Tibial nerve (tissue), 4 donors: ENCODE data around the gene GINS3. TPM values are rescaled to one million over a fixed set of nuclear protein-coding genes. Genes with fewer than 3 reads are reported as not detected.

Source experiments
- DNase-seq, 2 donors: peaks; one replicate each; pipeline ENCODE4 v3.0.0-alpha.2; 2019; ENCODE audit warnings: low spot score in 2 of 2
- H3K27ac ChIP-seq, 4 donors: fragments of 200-600 bp; sonication (generic) in 3 of 4; one replicate each; pipeline ENCODE4 v1.5.1; 2017 to 2019; ENCODE audit warnings: mild to moderate bottlenecking in 1 of 4
- H3K27me3 ChIP-seq, 2 donors: fragments of 200-600 bp; sonication (generic) in 1 of 2; one replicate each; pipeline versions ENCODE4 v1.5.1 to v1.6.0; 2017 to 2019
- H3K36me3 ChIP-seq, 3 donors: fragments of 200-600 bp; sonication (generic); one replicate each; pipeline ENCODE4 v1.5.1; 2018 to 2019
- H3K4me1 ChIP-seq, 4 donors: fragments of 200-600 bp; sonication (generic) in 3 of 4; one replicate each; pipeline ENCODE4 v1.5.1; 2017 to 2019
- H3K4me3 ChIP-seq, 4 donors: fragments of 200-600 bp; sonication (generic) in 3 of 4; one replicate each; pipeline ENCODE4 v1.5.1; 2017 to 2019; ENCODE audit warnings: mild to moderate bottlenecking in 1 of 4, moderate library complexity in 1 of 4
- H3K9me3 ChIP-seq, 4 donors: fragments of 200-600 bp; sonication (generic) in 3 of 4; one replicate each; pipeline ENCODE4 v1.5.1; 2017 to 2019
- EP300 ChIP-seq, 2 donors: sonication (generic); formaldehyde crosslinking; IDR thresholded peaks; one replicate each; pipeline ENCODE4 v1.6.1; 2017; ENCODE audit warnings: antibody characterized with exemption in 2 of 2, mild to moderate bottlenecking in 1 of 2
- POLR2A ChIP-seq, 2 donors: fragments of 450-650 bp; IDR thresholded peaks; one replicate each; pipeline ENCODE4 v1.6.1; 2017; ENCODE audit warnings: antibody characterized with exemption in 2 of 2, mild to moderate bottlenecking in 2 of 2, moderate library complexity in 2 of 2
- WGBS, 2 donors: methylation state at CpG; one replicate each; pipeline ENCODE4 v1.1.5; 2018; 5-methylcytosine and 5-hydroxymethylcytosine counted together
- total RNA-seq, 4 donors: library from RNA; depleted of rRNA; stranded (reverse); fragments of >200 nt; gene quantifications; one replicate each; pipeline ENCODE4 v1.1.0, GENCODE V29; 2016
- TF ChIP-seq, protein P1 (sequence below), 5 experiments: fragments of 200-600 bp in 3 of 5; fragments of 450-650 bp in 2 of 5; sonication (generic) in 3 of 5; IDR thresholded peaks; one replicate each; pipeline ENCODE4 v1.5.1; 2016 to 2019; ENCODE audit warnings: antibody characterized with exemption in 5 of 5, mild to moderate bottlenecking in 3 of 5, moderate library complexity in 2 of 5

GINS3 gene
- total RNA-seq, 4 donors from 2014 or later, result 1.5 to 5.7 (median 2.7) TPM

DNA sequence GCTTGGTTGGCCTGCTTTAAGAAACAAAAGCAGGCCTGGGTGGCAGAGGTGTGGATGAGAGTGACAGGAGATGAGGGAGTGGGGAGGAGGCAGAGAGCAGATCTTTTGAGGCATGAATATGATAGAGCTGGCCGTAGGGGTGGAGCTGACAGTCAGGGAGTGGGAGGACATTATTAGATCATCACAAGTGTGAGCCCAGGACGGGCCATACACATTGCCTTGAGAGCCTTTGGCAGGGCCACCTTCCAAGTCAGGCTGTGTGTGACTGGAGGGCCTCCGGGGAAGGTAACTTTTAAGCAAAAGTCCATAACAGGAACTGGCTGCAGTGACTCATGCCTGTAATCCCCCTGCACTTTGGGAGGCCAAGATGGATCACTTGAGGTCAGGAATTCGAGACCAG is 26.3 kb downstream of the GINS3 start:
- H3K27me3 ChIP-seq, result no peaks in the 10 kb centered on the region
- no peak for DNase-seq
- H3K9me3 ChIP-seq, result no peaks in the 10 kb centered on the region
- H3K4me3 ChIP-seq, result no peak overlapping the region
- TF ChIP-seq, protein P1, sequence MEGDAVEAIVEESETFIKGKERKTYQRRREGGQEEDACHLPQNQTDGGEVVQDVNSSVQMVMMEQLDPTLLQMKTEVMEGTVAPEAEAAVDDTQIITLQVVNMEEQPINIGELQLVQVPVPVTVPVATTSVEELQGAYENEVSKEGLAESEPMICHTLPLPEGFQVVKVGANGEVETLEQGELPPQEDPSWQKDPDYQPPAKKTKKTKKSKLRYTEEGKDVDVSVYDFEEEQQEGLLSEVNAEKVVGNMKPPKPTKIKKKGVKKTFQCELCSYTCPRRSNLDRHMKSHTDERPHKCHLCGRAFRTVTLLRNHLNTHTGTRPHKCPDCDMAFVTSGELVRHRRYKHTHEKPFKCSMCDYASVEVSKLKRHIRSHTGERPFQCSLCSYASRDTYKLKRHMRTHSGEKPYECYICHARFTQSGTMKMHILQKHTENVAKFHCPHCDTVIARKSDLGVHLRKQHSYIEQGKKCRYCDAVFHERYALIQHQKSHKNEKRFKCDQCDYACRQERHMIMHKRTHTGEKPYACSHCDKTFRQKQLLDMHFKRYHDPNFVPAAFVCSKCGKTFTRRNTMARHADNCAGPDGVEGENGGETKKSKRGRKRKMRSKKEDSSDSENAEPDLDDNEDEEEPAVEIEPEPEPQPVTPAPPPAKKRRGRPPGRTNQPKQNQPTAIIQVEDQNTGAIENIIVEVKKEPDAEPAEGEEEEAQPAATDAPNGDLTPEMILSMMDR (IDR thresholded peaks at IDR 0.05), result no peak
- TF ChIP-seq EP300 (IDR thresholded peaks at IDR 0.05) (no peak), POLR2A (IDR thresholded peaks at IDR 0.05) (no peak)
- no peak overlapping the region for H3K27ac ChIP-seq
- 60 to 70% methylated on average over 4 of the region's 4 CpGs for WGBS, 2 donors
- no peaks in the 10 kb centered on the region for H3K4me1 ChIP-seq
- no peaks in the 10 kb centered on the region for H3K36me3 ChIP-seq

DNA sequence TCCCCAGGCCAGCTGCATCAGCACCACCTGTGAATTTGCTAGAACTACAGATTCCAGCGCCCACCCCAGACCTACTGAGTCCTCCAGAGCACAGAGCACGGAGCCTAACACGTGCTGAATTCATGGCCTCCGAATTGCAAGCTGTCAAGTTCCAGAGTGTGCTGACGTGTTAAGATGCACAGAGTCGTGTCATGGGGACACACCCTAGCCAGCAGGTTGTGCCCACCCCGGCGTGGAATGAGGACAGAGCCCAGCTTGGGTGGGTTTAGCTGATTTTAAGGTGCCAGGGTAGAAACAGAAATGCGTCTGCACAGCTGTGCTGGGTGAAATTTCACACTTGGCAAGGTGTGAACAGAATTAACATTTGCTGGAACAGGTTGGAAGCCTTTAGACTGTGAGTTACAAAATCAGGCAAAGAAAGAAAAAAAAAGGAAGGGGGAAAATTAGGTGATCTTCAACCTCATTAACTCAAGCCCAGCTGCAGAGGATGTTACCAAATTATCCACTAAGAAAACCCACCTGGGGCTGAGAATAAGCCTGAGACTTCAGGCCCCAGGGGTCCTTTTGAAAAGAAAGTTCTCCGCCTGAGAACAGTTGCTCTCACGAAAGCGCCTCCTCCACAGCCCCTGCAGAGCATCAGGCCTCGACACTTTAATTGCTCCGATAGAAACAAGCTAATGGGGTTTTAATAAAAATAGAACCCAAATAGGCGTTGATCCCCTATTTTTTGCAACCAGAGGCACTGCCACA is 27.1 kb downstream of the GINS3 start:
- TF ChIP-seq EP300 (IDR thresholded peaks at IDR 0.05), result no peak
- TF ChIP-seq, protein P1 (IDR thresholded peaks at IDR 0.05), result no peak
- no peak for TF ChIP-seq POLR2A (IDR thresholded peaks at IDR 0.05)
- WGBS, 2 donors, result 62% methylated on average over 15 of the region's 15 CpGs
- H3K9me3 ChIP-seq, result no peaks in the 10 kb centered on the region
- no peaks in the 10 kb centered on the region for H3K27me3 ChIP-seq
- H3K27ac ChIP-seq, result no peak overlapping the region
- no peak for DNase-seq
- H3K36me3 ChIP-seq, result no peaks in the 10 kb centered on the region
- no peak overlapping the region for H3K4me3 ChIP-seq
- no peaks in the 10 kb centered on the region for H3K4me1 ChIP-seq

DNA sequence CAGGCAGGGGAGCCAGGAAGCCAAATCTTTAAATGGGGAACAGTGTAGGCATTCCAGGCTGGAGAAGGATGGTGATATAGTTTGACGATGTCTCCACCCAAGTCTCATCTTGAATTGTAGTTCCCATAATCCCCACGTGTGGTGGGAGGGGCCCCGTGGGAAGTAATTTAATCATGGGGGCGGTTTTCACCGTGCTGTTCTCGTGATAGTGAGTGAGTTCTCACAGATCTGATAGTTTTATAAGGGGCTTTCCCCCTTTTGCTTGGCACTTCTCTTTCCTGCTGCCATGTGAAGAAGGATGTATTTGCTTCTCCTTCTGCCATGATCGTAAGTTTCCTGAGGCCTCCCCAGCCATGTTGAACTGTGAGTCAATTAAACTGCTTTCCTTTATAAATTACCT is 28.8 kb downstream of the GINS3 start:
- no peak for DNase-seq
- H3K4me3 ChIP-seq, result no peak overlapping the region
- TF ChIP-seq EP300 (IDR thresholded peaks at IDR 0.05) (no peak), POLR2A (IDR thresholded peaks at IDR 0.05) (no peak)
- TF ChIP-seq, protein P1 (IDR thresholded peaks at IDR 0.05), result no peak
- no peaks in the 10 kb centered on the region for H3K4me1 ChIP-seq
- H3K36me3 ChIP-seq, result no peaks in the 10 kb centered on the region
- 41% methylated on average over 7 of the region's 7 CpGs for WGBS, 2 donors
- H3K9me3 ChIP-seq, result no peaks in the 10 kb centered on the region
- H3K27ac ChIP-seq, result no peak overlapping the region
- no peaks in the 10 kb centered on the region for H3K27me3 ChIP-seq

DNA sequence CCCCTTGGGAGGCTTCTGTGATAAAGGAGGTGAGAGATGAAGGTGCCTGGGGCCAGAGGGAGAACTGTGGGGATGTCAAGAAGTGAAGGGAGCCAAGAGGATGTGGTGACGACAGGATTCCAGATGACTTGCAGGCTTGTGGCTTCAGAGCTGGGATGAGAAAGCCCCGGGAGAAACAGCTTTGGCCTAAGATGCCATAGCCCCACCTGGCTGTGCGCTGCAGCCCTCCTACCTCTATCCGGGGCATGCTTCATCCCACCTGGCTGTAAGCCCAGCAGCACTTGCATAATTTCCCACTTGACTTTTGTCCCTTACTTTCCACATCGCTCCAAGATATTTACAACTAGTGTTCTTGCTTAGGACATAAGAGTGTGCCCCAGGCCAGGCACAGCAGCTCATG is 29.3 kb downstream of the GINS3 start:
- no peaks in the 10 kb centered on the region for H3K36me3 ChIP-seq
- no peak overlapping the region for H3K27ac ChIP-seq
- no peaks in the 10 kb centered on the region for H3K4me1 ChIP-seq
- no peaks in the 10 kb centered on the region for H3K9me3 ChIP-seq
- WGBS, 2 donors, result 74 to 81% methylated on average over 5 of the region's 5 CpGs
- TF ChIP-seq, protein P1 (IDR thresholded peaks at IDR 0.05), result no peak
- TF ChIP-seq POLR2A (IDR thresholded peaks at IDR 0.05), result no peak
- TF ChIP-seq EP300 (IDR thresholded peaks at IDR 0.05), result no peak
- DNase-seq, result no peak
- H3K4me3 ChIP-seq, result no peak overlapping the region
- no peaks in the 10 kb centered on the region for H3K27me3 ChIP-seq

DNA sequence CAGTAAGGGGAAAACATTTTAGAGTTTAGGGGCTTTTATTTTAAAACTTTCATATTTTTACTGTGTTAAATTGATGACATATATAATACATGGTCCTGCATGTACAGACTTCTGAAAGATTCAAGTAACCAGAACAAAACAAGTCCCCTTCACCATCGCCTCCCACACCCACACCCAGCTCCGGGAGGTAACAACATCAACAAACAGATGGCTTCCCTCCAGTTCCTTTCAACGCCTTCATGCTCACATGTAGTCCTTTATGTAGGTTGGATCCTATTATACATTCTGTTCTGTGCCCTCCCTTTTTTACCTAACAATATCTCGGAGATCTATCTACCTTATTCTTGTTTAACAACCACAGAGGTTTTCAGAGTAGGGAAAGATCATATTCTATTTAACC is 30.5 kb downstream of the GINS3 start:
- H3K27ac ChIP-seq, result no peak overlapping the region
- no peak for DNase-seq
- WGBS, 2 donors, result 67 to 68% methylated on average over 4 of the region's 4 CpGs
- H3K36me3 ChIP-seq, result no peaks in the 10 kb centered on the region
- TF ChIP-seq EP300 (IDR thresholded peaks at IDR 0.05), result no peak
- no peak for TF ChIP-seq POLR2A (IDR thresholded peaks at IDR 0.05)
- TF ChIP-seq, protein P1 (IDR thresholded peaks at IDR 0.05), result no peak
- H3K27me3 ChIP-seq, result no peaks in the 10 kb centered on the region
- no peak overlapping the region for H3K4me3 ChIP-seq
- H3K4me1 ChIP-seq, result no peaks in the 10 kb centered on the region
- H3K9me3 ChIP-seq, result no peaks in the 10 kb centered on the region
